Transverse colon (tissue), 4 donors: Measurements from ENCODE around the gene FAM20B. TPM values are rescaled to one million over a fixed set of nuclear protein-coding genes. Genes with fewer than 3 reads are reported as not detected.

Experiments
- DNase-seq: peaks from one replicate; pipeline ENCODE4 v3.0.0-alpha.2; 2019
- H3K27ac ChIP-seq, 4 donors: fragments of 200-600 bp; sonication (generic); 2 replicates each; pipeline ENCODE4 v1.5.1; 2016 to 2018; ENCODE audit warnings: inconsistent platforms in 4 of 4
- H3K27me3 ChIP-seq: fragments of 200-600 bp; sonication (generic); 2 replicates; pipeline ENCODE4 v1.5.1; 2017; ENCODE audit warnings: inconsistent platforms
- H3K36me3 ChIP-seq, 4 donors: fragments of 200-600 bp; sonication (generic); 2 replicates each; pipeline ENCODE4 v1.5.1; 2017 to 2019; ENCODE audit warnings: inconsistent platforms in 4 of 4
- H3K4me1 ChIP-seq, 4 donors: fragments of 200-600 bp; sonication (generic); 2 replicates each; pipeline ENCODE4 v1.5.1; 2017 to 2020; ENCODE audit warnings: inconsistent platforms in 4 of 4
- H3K4me3 ChIP-seq, 4 donors: fragments of 200-600 bp; sonication (generic); 1 replicate in 1 of 4; 2 replicates in 3 of 4; pipeline versions ENCODE4 v1.5.1 to v1.6.1; 2017 to 2019; ENCODE audit warnings: inconsistent platforms in 4 of 4
- H3K9me3 ChIP-seq, 2 donors: fragments of 200-600 bp; sonication (generic); 2 replicates each; pipeline ENCODE4 v1.5.1; 2017 to 2019; ENCODE audit warnings: inconsistent platforms in 2 of 2
- CTCF ChIP-seq, 5 experiments: fragments of 200-600 bp in 3 of 5; fragments of 450-650 bp in 2 of 5; sonication (generic) in 3 of 5; IDR thresholded peaks; 1 replicate in 2 of 5; 2 replicates in 3 of 5; pipeline ENCODE4 v1.5.1; 2016 to 2017; ENCODE audit warnings: antibody characterized with exemption in 5 of 5, inconsistent platforms in 3 of 5, mild to moderate bottlenecking in 2 of 5, moderate library complexity in 1 of 5
- EP300 ChIP-seq: sonication (generic); formaldehyde crosslinking; IDR thresholded peaks from one replicate; pipeline ENCODE4 v1.6.1; 2017; ENCODE audit warnings: antibody characterized with exemption, low read depth
- POLR2A ChIP-seq: fragments of 450-650 bp; IDR thresholded peaks from one replicate; pipeline ENCODE4 v1.6.1; 2016; ENCODE audit warnings: antibody characterized with exemption, mild to moderate bottlenecking, moderate library complexity
- POLR2AphosphoS5 ChIP-seq, 3 donors: sonication (generic); formaldehyde crosslinking; IDR thresholded peaks; one replicate each; pipeline ENCODE4 v1.6.1; 2016; ENCODE audit warnings: antibody characterized with exemption in 3 of 3
- WGBS, 2 donors: methylation state at CpG; one replicate each; pipeline ENCODE4 v1.1.5; 2018; ENCODE audit warnings: low coverage in 1 of 2; 5-methylcytosine and 5-hydroxymethylcytosine counted together
- in situ Hi-C, 4 donors: fragments of 200-750 bp; cut with MboI; loops; one replicate each; pipeline versions ENCODE4 v1.15.0 to v1.15.1; 2017; ENCODE audit warnings: low sequenced_read_pairs in 3 of 4, low pct_ligation_motif_present in 1 of 4, low pct_unique_long_range_greater_than_20kb in 1 of 4
- intact Hi-C: fragments of 100-400 bp; cut with DNase I; formaldehyde crosslinking; loops from one replicate; pipeline ENCODE4 v1.15.1; 2023; ENCODE audit warnings: low total_unique reads
- total RNA-seq, 4 donors: library from RNA; depleted of rRNA; stranded (reverse); fragments of >200 nt; gene quantifications; one replicate each; pipeline ENCODE4 v1.1.0, GENCODE V29; 2016

FAM20B gene
- total RNA-seq, 4 donors from 2014 or later = 10.8 to 24.9 (median 17.5) TPM

GRCh38 chr1:179017383-179018326, 8.0 kb upstream of the FAM20B start:
- H3K4me1 ChIP-seq = peaks cover 9 to 32% (median 28%) of the 10 kb centered on the region in 4 donors
- TF ChIP-seq CTCF (IDR thresholded peaks at IDR 0.05) (no peak), POLR2AphosphoS5 (IDR thresholded peaks at IDR 0.05) (peak in 2 of 3 donors; percentile 41 to 46), POLR2A (peak; percentile 17)
- H3K4me3 ChIP-seq = peak overlapping the region in 3 of 4 donors; percentile 20 to 37 (median 22)
- peak; percentile 29 for DNase-seq
- WGBS, 2 donors = 13 to 39% methylated on average over 3 of the region's 3 CpGs
- in situ Hi-C loops (loop anchor here in 3 of 4 donors (25.0 kb wide), 3 partner anchors 255 to 705 kb away; no protein-coding TSS in a partner anchor), intact Hi-C loops (no loop called here)
- H3K36me3 ChIP-seq = no peaks in the 10 kb centered on the region
- H3K9me3 ChIP-seq = no peaks in the 10 kb centered on the region
- H3K27me3 ChIP-seq = no peaks in the 10 kb centered on the region
- peak overlapping the region; percentile 85 to 88 (median 86) for H3K27ac ChIP-seq

GRCh38 chr1:179021873-179022272, 3.8 kb upstream of the FAM20B start:
- in situ Hi-C loops (loop anchor here in 3 of 4 donors (25.0 kb wide), 3 partner anchors 260 to 710 kb away; no protein-coding TSS in a partner anchor), intact Hi-C loops (no loop called here)
- H3K9me3 ChIP-seq = no peaks in the 10 kb centered on the region
- TF ChIP-seq EP300 (no peak), CTCF (IDR thresholded peaks at IDR 0.05) (no peak), POLR2AphosphoS5 (IDR thresholded peaks at IDR 0.05) (no peak), POLR2A (no peak)
- no peak overlapping the region for H3K4me3 ChIP-seq
- peaks cover 7 to 36% (median 27%) of the 10 kb centered on the region in 4 donors for H3K4me1 ChIP-seq
- no peaks in the 10 kb centered on the region for H3K27me3 ChIP-seq
- 55 to 62% methylated on average over 5 to 6 of the region's 6 CpGs for WGBS, 2 donors
- no peak for DNase-seq
- H3K36me3 ChIP-seq = no peaks in the 10 kb centered on the region
- H3K27ac ChIP-seq = peak overlapping the region in 1 of 4 donors; percentile 21

- Histone ChIP-seq H3K27me3 (no peaks in the 10 kb centered on the region), H3K4me1 (peaks cover 5 to 32% (median 24%) of the 10 kb centered on the region in 4 donors), H3K36me3 (no peaks in the 10 kb centered on the region), H3K27ac (peak overlapping the region; percentile 97 to 99 (median 98)), H3K9me3 (no peaks in the 10 kb centered on the region), H3K4me3 (no peak overlapping the region)
- 54 to 62% methylated on average over 9 to 10 of the region's 10 CpGs for WGBS, 2 donors
- intact Hi-C loops (no loop called here), in situ Hi-C loops (loop anchor here in 3 of 4 donors (25.0 kb wide), 3 partner anchors 262 to 712 kb away; no protein-coding TSS in a partner anchor)
- no peak for DNase-seq
- no peak for TF ChIP-seq POLR2A
- TF ChIP-seq EP300 = no peak
- no peak for TF ChIP-seq CTCF (IDR thresholded peaks at IDR 0.05)
- no peak for TF ChIP-seq POLR2AphosphoS5 (IDR thresholded peaks at IDR 0.05)
Measured at GRCh38 chr1:179023946-179024650, 1.6 kb upstream of the FAM20B start.
